Epidermal melanocyte (primary cell): ENCODE results near the gene TSPY1.
"Not testable (repeated sequence)": the region's sequence is repeated elsewhere in the genome, so short reads cannot be mapped to it uniquely, and the experiment has no call there.

Experiments
- DNase-seq: peaks from one replicate; pipeline ENCODE4 v3.0.0; 2011; ENCODE audit warnings: low spot score; ENCODE audit not compliant: insufficient read length

TSPY1 gene, protein sequence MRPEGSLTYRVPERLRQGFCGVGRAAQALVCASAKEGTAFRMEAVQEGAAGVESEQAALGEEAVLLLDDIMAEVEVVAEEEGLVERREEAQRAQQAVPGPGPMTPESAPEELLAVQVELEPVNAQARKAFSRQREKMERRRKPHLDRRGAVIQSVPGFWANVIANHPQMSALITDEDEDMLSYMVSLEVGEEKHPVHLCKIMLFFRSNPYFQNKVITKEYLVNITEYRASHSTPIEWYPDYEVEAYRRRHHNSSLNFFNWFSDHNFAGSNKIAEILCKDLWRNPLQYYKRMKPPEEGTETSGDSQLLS

DNA sequence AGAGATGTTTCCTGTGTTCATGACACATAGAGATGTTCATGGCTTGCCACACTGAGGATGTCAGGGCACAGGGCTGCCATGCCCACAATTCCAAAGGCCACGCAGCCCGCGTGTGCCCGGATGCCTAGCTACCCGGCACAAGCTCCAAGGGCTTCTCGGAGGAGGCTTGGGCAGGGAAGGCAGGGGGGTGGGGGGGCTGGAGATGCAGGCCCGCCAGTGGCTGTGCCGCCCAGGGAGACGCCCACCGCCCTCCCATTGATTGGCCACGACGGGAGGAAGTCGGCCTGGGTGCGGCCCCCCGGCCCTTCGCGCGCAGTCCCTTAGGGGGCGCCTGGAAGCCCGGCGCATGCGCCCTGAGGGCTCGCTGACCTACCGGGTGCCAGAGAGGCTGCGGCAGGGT, at the start of gene TSPY1:
Gene TSPY1, plus strand, starts transcription at position 301 of the 400 bp plus-strand sequence. Its CDS starts 46 bp downstream, at position 347.
- DNase-seq, result not testable (repeated sequence)

GRCh38 chrY:9486967-9487366, 20.2 kb downstream of the TSPY1 start, which contains the start of gene TSPY9:
TSPY9 (plus strand) TSS chrY:9487267; CDS start chrY:9487313, 46 bp downstream.
- DNase-seq, result not testable (repeated sequence)

DNA sequence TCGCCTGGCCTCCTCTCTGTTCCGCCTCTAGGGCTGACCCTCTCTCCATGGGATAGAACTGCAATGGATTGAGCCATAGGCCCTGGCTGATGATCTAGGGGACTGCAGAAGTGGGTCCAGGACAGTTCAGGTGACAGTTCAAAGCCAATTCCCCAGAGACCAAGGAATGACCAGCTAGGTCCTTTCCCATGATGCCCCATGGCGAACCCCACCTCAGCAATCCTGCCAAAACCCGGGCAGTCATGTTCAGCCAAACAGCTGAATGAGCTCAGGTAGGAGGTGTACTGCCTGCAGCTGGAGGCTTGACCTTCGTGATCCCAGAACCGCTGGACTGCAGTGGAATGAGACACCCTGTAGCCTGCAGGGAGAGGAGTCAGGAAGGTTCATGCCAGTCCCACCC, 37.6 kb downstream of the TSPY1 start:
- DNase-seq, result not testable (repeated sequence)

GRCh38 chrY:9516287-9516686, 49.5 kb downstream of the TSPY1 start:
- DNase-seq, result not testable (repeated sequence)
